H1 (cell line): Measurements from ENCODE around the gene ZNF277. TPM values are rescaled to one million over a fixed set of nuclear protein-coding genes. Genes with fewer than 3 reads are reported as not detected.

ENCODE experiments used
- CTCF ChIA-PET: fragments of 300-600 bp; sonication (Branson Sonifier 250); formaldehyde crosslinking; loops from one replicate; lab custom pipeline; 2021; ENCODE audit not compliant: partially characterized antibody; lab: Charles Lee
- POLR2A ChIA-PET: fragments of 300-600 bp; sonication (Branson Sonifier 250); formaldehyde crosslinking; loops from one replicate; lab custom pipeline; 2021; ENCODE audit warnings: inconsistent platforms; ENCODE audit not compliant: partially characterized antibody; lab: Charles Lee
- DNase-seq, 2 experiments: peaks; one replicate each; pipeline versions ENCODE4 v3.0.0 to v3.0.0-alpha.2; 2010 to 2022; ENCODE audit warnings: low spot score in 2 of 2, low read depth in 1 of 2, mixed read lengths in 1 of 2
- FAIRE-seq: peaks from 2 replicates; lab custom pipeline; 2011; peaks lifted over from hg19 to GRCh38; lab: Jason Lieb, UNC
- H2AFZ ChIP-seq: 2 replicates; pipeline ENCODE4 v1.8.1; 2012; ENCODE audit warnings: low read length, inconsistent platforms
- H2AK5ac ChIP-seq: 2 replicates; pipeline ENCODE4 v1.6.1; 2013; ENCODE audit warnings: low read depth, low read length
- H2BK120ac ChIP-seq: replicated peaks from 2 replicates; pipeline ENCODE3; 2013; ENCODE audit warnings: low read depth, low read length, inconsistent platforms
- H2BK12ac ChIP-seq: 2 replicates; pipeline ENCODE4 v1.6.1; 2013; ENCODE audit warnings: low read depth, low read length
- H2BK15ac ChIP-seq: 2 replicates; pipeline ENCODE4 v1.6.1; 2013; ENCODE audit warnings: low read length
- H2BK20ac ChIP-seq: 2 replicates; pipeline ENCODE4 v1.6.1; 2013; ENCODE audit warnings: low read length
- H2BK5ac ChIP-seq: 2 replicates; pipeline ENCODE4 v1.6.1; 2013; ENCODE audit warnings: low read depth, low read length
- H3K14ac ChIP-seq: 2 replicates; pipeline ENCODE4 v1.6.1; 2013; ENCODE audit warnings: inconsistent platforms; ENCODE audit not compliant: insufficient read length
- H3K18ac ChIP-seq: 2 replicates; pipeline ENCODE4 v1.6.1; 2013; ENCODE audit warnings: low read length; ENCODE audit errors: extremely low read depth
- H3K23ac ChIP-seq: 2 replicates; pipeline ENCODE4 v1.6.1; 2013; ENCODE audit warnings: inconsistent platforms; ENCODE audit not compliant: insufficient read length
- H3K23me2 ChIP-seq: 2 replicates; pipeline ENCODE4 v1.6.1; 2013; ENCODE audit warnings: low read depth, low read length
- H3K27ac ChIP-seq: 2 replicates; pipeline ENCODE4 v1.6.1; 2011; ENCODE audit warnings: low read depth, low read length, inconsistent platforms
- H3K27me3 ChIP-seq, 4 experiments: replicated peaks in 1 of 4; 1 replicate in 1 of 4; 2 replicates in 3 of 4; pipeline versions ENCODE4 v1.6.1 to v1.8.1; 2011 to 2013; ENCODE audit warnings: low read length in 3 of 4, mild to moderate bottlenecking in 3 of 4, inconsistent platforms in 2 of 4, mixed read lengths in 2 of 4, moderate library complexity in 1 of 4; ENCODE audit not compliant: control insufficient read depth in 3 of 4, insufficient read depth in 3 of 4; ENCODE audit errors: extremely low read depth in 1 of 4
- H3K36me3 ChIP-seq, 4 experiments: 2 replicates each; pipeline versions ENCODE4 v1.6.1 to v1.8.1; 2011 to 2013; ENCODE audit warnings: mild to moderate bottlenecking in 4 of 4, low read length in 3 of 4, moderate library complexity in 2 of 4, control low read depth in 1 of 4, inconsistent platforms in 1 of 4; ENCODE audit not compliant: insufficient read depth in 4 of 4, control insufficient read depth in 2 of 4
- H3K4ac ChIP-seq: replicated peaks from 2 replicates; pipeline ENCODE3; 2013; ENCODE audit warnings: low read length, low read depth, mixed read lengths, inconsistent platforms; ENCODE audit not compliant: insufficient read length
- H3K4me1 ChIP-seq, 4 experiments: replicated peaks in 1 of 4; 1 replicate in 1 of 4; 2 replicates in 3 of 4; pipeline versions ENCODE4 v1.6.1 to v1.8.1; 2011 to 2013; ENCODE audit warnings: low read length in 3 of 4, inconsistent platforms in 2 of 4, mixed read lengths in 1 of 4; ENCODE audit not compliant: insufficient read depth in 4 of 4, control insufficient read depth in 3 of 4
- H3K4me2 ChIP-seq, 2 experiments: 2 replicates each; pipeline versions ENCODE4 v1.6.1 to v1.8.1; 2011 to 2013; ENCODE audit warnings: low read depth in 2 of 2, low read length in 2 of 2, control low read depth in 1 of 2, inconsistent platforms in 1 of 2, mild to moderate bottlenecking in 1 of 2; ENCODE audit not compliant: insufficient read depth in 1 of 2
- H3K4me3 ChIP-seq, 4 experiments: fragments of 200-600, 300-600 bp in 1 of 4; sonication (generic), shearing (Covaris generic), sonication (Bioruptor Twin) in 1 of 4; 2 replicates each; pipeline versions ENCODE4 v1.5.1 to v1.8.1; 2011 to 2016; ENCODE audit warnings: low read length in 4 of 4, low read depth in 3 of 4, control low read depth in 2 of 4, inconsistent platforms in 2 of 4, mild to moderate bottlenecking in 2 of 4, mixed read lengths in 1 of 4, moderate library complexity in 1 of 4; ENCODE audit not compliant: insufficient read depth in 2 of 4; ENCODE audit errors: extremely low read depth in 1 of 4
- H3K56ac ChIP-seq: replicated peaks from 2 replicates; pipeline ENCODE3; 2013; ENCODE audit warnings: low read depth, mild to moderate bottlenecking, mixed read lengths, low read length, inconsistent platforms; ENCODE audit not compliant: insufficient read length
- H3K79me1 ChIP-seq: 2 replicates; pipeline ENCODE4 v1.6.1; 2013; ENCODE audit warnings: low read depth, low read length, control low read depth
- H3K79me2 ChIP-seq, 2 experiments: 2 replicates each; pipeline versions ENCODE4 v1.6.1 to v1.8.1; 2012 to 2013; ENCODE audit warnings: low read length in 2 of 2, mild to moderate bottlenecking in 2 of 2, inconsistent platforms in 1 of 2; ENCODE audit not compliant: insufficient read depth in 2 of 2, control insufficient read depth in 1 of 2
- H3K9ac ChIP-seq, 4 experiments: replicated peaks in 1 of 4; 1 replicate in 1 of 4; 2 replicates in 3 of 4; pipeline versions ENCODE4 v1.6.1 to v1.8.1; 2011 to 2013; ENCODE audit warnings: low read depth in 3 of 4, low read length in 3 of 4, control low read depth in 2 of 4, mild to moderate bottlenecking in 2 of 4, moderate library complexity in 2 of 4, inconsistent platforms in 1 of 4; ENCODE audit errors: extremely low read depth in 1 of 4
- H3K9me3 ChIP-seq, 2 experiments: 2 replicates each; pipeline versions ENCODE4 v1.6.1 to v1.8.1; 2012 to 2013; ENCODE audit warnings: mild to moderate bottlenecking in 2 of 2, moderate library complexity in 2 of 2, control low read depth in 1 of 2, inconsistent platforms in 1 of 2, low read depth in 1 of 2, low read length in 1 of 2, mixed read lengths in 1 of 2; ENCODE audit not compliant: insufficient read depth in 2 of 2
- H4K20me1 ChIP-seq, 2 experiments: replicated peaks in 1 of 2; 2 replicates each; pipeline versions ENCODE3 to v1.8.1; 2011 to 2013; ENCODE audit warnings: inconsistent platforms in 2 of 2, low read length in 2 of 2, mild to moderate bottlenecking in 1 of 2; ENCODE audit not compliant: insufficient read depth in 2 of 2, control insufficient read depth in 1 of 2
- H4K5ac ChIP-seq: 2 replicates; pipeline ENCODE4 v1.6.1; 2013; ENCODE audit warnings: low read length, low read depth, mixed read lengths, inconsistent platforms; ENCODE audit not compliant: insufficient read length
- H4K8ac ChIP-seq: 2 replicates; pipeline ENCODE4 v1.8.0; 2013; ENCODE audit warnings: mild to moderate bottlenecking, moderate library complexity, low read length, inconsistent platforms; ENCODE audit not compliant: insufficient read depth; ENCODE audit errors: extremely low read depth
- H4K91ac ChIP-seq: replicated peaks from 2 replicates; pipeline ENCODE3; 2013; ENCODE audit warnings: low read length, mixed read lengths, inconsistent platforms; ENCODE audit not compliant: insufficient read length
- CBX5 ChIP-seq: fragments of 300-800, 300-1000 bp; sonication (generic); IDR thresholded peaks from 2 replicates; pipeline ENCODE4 v1.7.1; 2016; ENCODE audit warnings: antibody characterized with exemption, low read length, low read depth
- EZH2 ChIP-seq: fragments of 200-600 bp; sonication (generic); IDR thresholded peaks from 2 replicates; pipeline ENCODE4 v1.7.1; 2012; ENCODE audit warnings: low read depth, mild to moderate bottlenecking, moderate library complexity, low read length, inconsistent platforms; ENCODE audit not compliant: severe bottlenecking
- FOSL1 ChIP-seq: IDR thresholded peaks from 2 replicates; pipeline ENCODE4 v1.6.1; 2011; ENCODE audit warnings: mild to moderate bottlenecking, low read depth, low read length, moderate library complexity; ENCODE audit not compliant: insufficient read depth
- GABPA ChIP-seq: IDR thresholded peaks from 2 replicates; pipeline ENCODE4 v1.6.1; 2011; ENCODE audit warnings: mild to moderate bottlenecking, low read length, moderate library complexity, borderline replicate concordance; ENCODE audit not compliant: insufficient read depth
- JUND ChIP-seq: IDR thresholded peaks from 2 replicates; pipeline ENCODE4 v1.6.1; 2011; ENCODE audit warnings: mild to moderate bottlenecking, improper control_type of control experiment, low read length
- KDM4A ChIP-seq: IDR thresholded peaks from one replicate; pipeline ENCODE4 v1.7.1; 2012; ENCODE audit warnings: low read depth, mild to moderate bottlenecking, moderate library complexity, low read length, inconsistent platforms; ENCODE audit not compliant: severe bottlenecking
- KDM5A ChIP-seq: fragments of 200-600 bp; IDR thresholded peaks from 2 replicates; pipeline ENCODE4 v1.7.1; 2012; ENCODE audit warnings: mild to moderate bottlenecking, low read length, inconsistent platforms, mixed read lengths
- SP2 ChIP-seq: IDR thresholded peaks from 2 replicates; pipeline ENCODE4 v1.6.1; 2012; ENCODE audit warnings: mild to moderate bottlenecking, low read length, inconsistent platforms
- SP4 ChIP-seq: IDR thresholded peaks from 2 replicates; pipeline ENCODE4 v1.6.1; 2012; ENCODE audit warnings: low read length, inconsistent platforms
- WGBS, 2 experiments: shearing (Covaris generic) in 1 of 2; methylation state at CpG; one replicate each; pipeline versions ENCODE4 v1.1.6 to v1.1.7; 2013 to 2015; ENCODE audit warnings: low lambda C conversion rate in 2 of 2, mixed read lengths in 2 of 2, inconsistent platforms in 1 of 2, low coverage in 1 of 2, missing lambda C conversion rate in 1 of 2; ENCODE audit not compliant: insufficient replicate concordance in 2 of 2, insufficient coverage in 1 of 2, insufficient read length in 1 of 2; ENCODE audit errors: extremely low coverage in 1 of 2, missing lambda C conversion rate in 1 of 2; 5-methylcytosine and 5-hydroxymethylcytosine counted together
- polyA plus RNA-seq, 7 experiments: library from polyadenylated mRNA; depleted of rRNA in 3 of 7; stranded (reverse) in 5 of 7; unstranded in 2 of 7; fragments of >200 nt in 5 of 7; fragments of 200-250 nt in 2 of 7; gene quantifications; 1 replicate in 5 of 7; 2 replicates in 1 of 7; 4 replicates in 1 of 7; pipeline versions ENCODE4 v1.2.1 to v1.2.3, GENCODE V29; 2011 to 2013; ENCODE audit warnings: missing spikeins in 2 of 7, mixed read lengths in 2 of 7
- total RNA-seq: library from RNA; stranded (reverse); fragmentation: NEBNext Ultra II Directional; extraction: Animal tissue kit (Norgen Biotek cat#: 25700); gene quantifications from 2 replicates; pipeline ENCODE4 v1.2.1, GENCODE V29; 2021
- TF ChIP-seq, protein P1 (sequence below), 3 experiments: IDR thresholded peaks; 1 replicate in 2 of 3; 2 replicates in 1 of 3; pipeline versions ENCODE4 v1.5.1 to v1.6.1; 2011; ENCODE audit warnings: low read length in 3 of 3, mild to moderate bottlenecking in 3 of 3, inconsistent platforms in 2 of 3, low read depth in 1 of 3, moderate library complexity in 1 of 3; ENCODE audit not compliant: insufficient read depth in 1 of 3; ENCODE audit errors: control extremely low read depth in 1 of 3

Gene ZNF277
- total and polyA plus RNA-seq, 2 of the 8 experiments (the other 6 are each of a cell fraction or from before 2014, with no cell fraction given) = 5.1 to 21.7 TPM

- Histone ChIP-seq H3K23me2 (no peaks in the 10 kb centered on the region), H3K4me1 (peaks cover 2 to 19% (median 14%) of the 10 kb centered on the region in 4 experiments; a peak in 4 of 7 replicates), H3K4ac (no peak overlapping the region), H3K23ac (no peak overlapping the region), H4K8ac (no peak overlapping the region), H2BK20ac (no peak overlapping the region), H3K27me3 (peaks cover 2 to 16% (median 9%) of the 10 kb centered on the region in 4 experiments; a peak in 5 of 7 replicates), H3K4me2 (no peak overlapping the region), H3K14ac (no peak overlapping the region), H2BK12ac (no peak overlapping the region), H2AFZ (no peak overlapping the region), H3K4me3 (no peak overlapping the region), H3K27ac (no peak overlapping the region), H2AK5ac (no peak overlapping the region), H3K9me3 (no peaks in the 10 kb centered on the region), H2BK5ac (no peak overlapping the region), H3K9ac (no peak overlapping the region), H3K18ac (no peak overlapping the region), H4K5ac (no peak overlapping the region), H2BK120ac (no peak overlapping the region), H3K36me3 (no peaks in the 10 kb centered on the region), H3K56ac (no peak overlapping the region), H4K91ac (no peak overlapping the region), H4K20me1 (peaks cover 6 to 8% of the 10 kb centered on the region in 2 experiments), H3K79me1 (no peaks in the 10 kb centered on the region), H3K79me2 (peaks cover 0 to 45% of the 10 kb centered on the region in 2 experiments; a peak in 2 of 4 replicates), H2BK15ac (no peak overlapping the region)
- DNase-seq (no peak), FAIRE-seq (no peak)
- CTCF ChIA-PET = interaction anchor here (0.8 kb wide), 1 partner anchor 27 kb away, joined by 3 read pairs; no protein-coding TSS in a partner anchor
- WGBS, 2 experiments = 79% methylated on average over 6 of the region's 6 CpGs; no CpG with 5 or more reads in 1 of the 2 experiments
- POLR2A ChIA-PET = no interaction called here
- no peak for TF ChIP-seq SP2
- no peak for TF ChIP-seq EZH2
- TF ChIP-seq, protein P1, sequence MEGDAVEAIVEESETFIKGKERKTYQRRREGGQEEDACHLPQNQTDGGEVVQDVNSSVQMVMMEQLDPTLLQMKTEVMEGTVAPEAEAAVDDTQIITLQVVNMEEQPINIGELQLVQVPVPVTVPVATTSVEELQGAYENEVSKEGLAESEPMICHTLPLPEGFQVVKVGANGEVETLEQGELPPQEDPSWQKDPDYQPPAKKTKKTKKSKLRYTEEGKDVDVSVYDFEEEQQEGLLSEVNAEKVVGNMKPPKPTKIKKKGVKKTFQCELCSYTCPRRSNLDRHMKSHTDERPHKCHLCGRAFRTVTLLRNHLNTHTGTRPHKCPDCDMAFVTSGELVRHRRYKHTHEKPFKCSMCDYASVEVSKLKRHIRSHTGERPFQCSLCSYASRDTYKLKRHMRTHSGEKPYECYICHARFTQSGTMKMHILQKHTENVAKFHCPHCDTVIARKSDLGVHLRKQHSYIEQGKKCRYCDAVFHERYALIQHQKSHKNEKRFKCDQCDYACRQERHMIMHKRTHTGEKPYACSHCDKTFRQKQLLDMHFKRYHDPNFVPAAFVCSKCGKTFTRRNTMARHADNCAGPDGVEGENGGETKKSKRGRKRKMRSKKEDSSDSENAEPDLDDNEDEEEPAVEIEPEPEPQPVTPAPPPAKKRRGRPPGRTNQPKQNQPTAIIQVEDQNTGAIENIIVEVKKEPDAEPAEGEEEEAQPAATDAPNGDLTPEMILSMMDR (IDR thresholded peaks at IDR 0.05; ENCODE audit: control extremely low read depth in 1 of 3, insufficient read depth in 1 of 3, low read depth in 1 of 3, low read length in 3 of 3) = no peak
- no peak for TF ChIP-seq KDM5A
- TF ChIP-seq GABPA = no peak
- TF ChIP-seq KDM4A = no peak
- TF ChIP-seq JUND = no peak
- TF ChIP-seq FOSL1 = no peak
- TF ChIP-seq SP4 = no peak
- TF ChIP-seq CBX5 = no peak
These were observed 48.4 kb downstream of the ZNF277 start for GRCh38 chr7:112254709-112255387.
